Coronary artery (tissue), 2 donors: ENCODE data around the gene CPO.

Source experiments
- DNase-seq: peaks from one replicate; pipeline ENCODE4 v3.0.0-alpha.2; 2017; ENCODE audit warnings: low spot score
- H3K27ac ChIP-seq, 2 donors: fragments of 200-600 bp; sonication (generic); one replicate each; pipeline ENCODE4 v1.5.1; 2016 to 2019
- H3K4me3 ChIP-seq: fragments of 200-600 bp; sonication (generic); 2 replicates; pipeline ENCODE4 v1.5.1; 2016; ENCODE audit warnings: mild to moderate bottlenecking, moderate library complexity
- TF ChIP-seq, protein P1 (sequence below): fragments of 200-600 bp; sonication (generic); IDR thresholded peaks from one replicate; pipeline ENCODE4 v1.5.1; 2019; ENCODE audit warnings: antibody characterized with exemption

CPO gene

DNA sequence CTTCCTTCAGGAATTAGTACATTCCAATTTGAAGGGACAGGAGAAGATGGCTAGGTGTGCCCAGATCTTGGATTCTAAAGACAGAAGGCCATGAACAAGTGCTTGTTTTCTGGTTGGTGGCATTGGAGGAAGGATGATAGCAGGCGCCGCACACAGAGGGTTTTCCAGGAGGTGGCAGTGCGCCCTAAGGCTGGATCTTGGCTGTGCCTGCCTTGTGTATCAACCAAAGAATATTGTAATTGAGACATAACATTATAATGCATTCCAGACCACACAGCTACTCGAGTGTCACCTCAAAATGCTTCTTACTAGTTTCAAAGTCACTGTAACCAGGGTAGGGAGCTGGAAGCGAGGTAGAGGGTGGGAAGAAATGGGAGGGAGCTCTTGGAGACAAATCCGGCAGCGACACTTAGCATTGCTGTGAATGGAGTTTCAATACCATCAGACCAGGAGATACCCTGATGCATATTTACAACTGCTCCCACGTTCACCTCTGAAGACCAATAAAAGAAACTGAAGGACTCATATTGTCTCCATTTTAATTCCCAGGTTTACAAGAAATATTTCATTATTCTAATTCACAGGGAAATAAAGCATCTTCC, 42.5 kb downstream of the CPO start:
- Histone ChIP-seq H3K4me3 (no peak overlapping the region), H3K27ac (no peak overlapping the region)
- TF ChIP-seq, protein P1, sequence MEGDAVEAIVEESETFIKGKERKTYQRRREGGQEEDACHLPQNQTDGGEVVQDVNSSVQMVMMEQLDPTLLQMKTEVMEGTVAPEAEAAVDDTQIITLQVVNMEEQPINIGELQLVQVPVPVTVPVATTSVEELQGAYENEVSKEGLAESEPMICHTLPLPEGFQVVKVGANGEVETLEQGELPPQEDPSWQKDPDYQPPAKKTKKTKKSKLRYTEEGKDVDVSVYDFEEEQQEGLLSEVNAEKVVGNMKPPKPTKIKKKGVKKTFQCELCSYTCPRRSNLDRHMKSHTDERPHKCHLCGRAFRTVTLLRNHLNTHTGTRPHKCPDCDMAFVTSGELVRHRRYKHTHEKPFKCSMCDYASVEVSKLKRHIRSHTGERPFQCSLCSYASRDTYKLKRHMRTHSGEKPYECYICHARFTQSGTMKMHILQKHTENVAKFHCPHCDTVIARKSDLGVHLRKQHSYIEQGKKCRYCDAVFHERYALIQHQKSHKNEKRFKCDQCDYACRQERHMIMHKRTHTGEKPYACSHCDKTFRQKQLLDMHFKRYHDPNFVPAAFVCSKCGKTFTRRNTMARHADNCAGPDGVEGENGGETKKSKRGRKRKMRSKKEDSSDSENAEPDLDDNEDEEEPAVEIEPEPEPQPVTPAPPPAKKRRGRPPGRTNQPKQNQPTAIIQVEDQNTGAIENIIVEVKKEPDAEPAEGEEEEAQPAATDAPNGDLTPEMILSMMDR, result peak; percentile 80
- peak; percentile 84 for DNase-seq

DNA sequence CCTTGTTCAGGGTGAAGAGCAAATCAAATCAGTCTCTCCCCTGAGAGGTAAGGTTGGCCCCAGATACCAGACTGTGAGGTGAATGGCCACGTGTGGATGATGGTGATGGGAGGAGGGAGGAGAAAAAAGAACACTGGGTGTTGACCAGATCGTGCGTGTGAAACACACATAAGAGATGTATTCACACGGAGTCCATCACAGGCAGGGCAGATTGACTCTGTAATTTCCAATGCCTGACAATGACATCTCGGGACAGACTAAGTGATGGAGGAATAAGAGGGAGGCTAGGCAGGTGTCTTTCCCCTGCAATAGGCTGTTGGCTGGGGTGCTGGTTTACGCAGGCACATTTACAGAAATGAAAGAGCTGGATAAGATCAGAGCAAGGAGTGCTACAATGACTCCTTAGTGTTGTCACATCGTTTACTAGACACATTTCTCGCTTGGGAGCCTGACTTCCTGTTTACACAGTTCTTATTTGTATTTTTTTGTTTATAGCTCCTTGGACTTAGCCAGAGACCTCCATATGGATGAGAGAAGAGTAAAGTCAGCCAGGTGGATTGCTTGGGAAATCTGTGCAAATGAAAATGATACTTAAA, 43.1 kb downstream of the CPO start:
- no peak overlapping the region for H3K27ac ChIP-seq
- H3K4me3 ChIP-seq, result no peak overlapping the region
- TF ChIP-seq, protein P1, result no peak
- DNase-seq, result no peak

DNA sequence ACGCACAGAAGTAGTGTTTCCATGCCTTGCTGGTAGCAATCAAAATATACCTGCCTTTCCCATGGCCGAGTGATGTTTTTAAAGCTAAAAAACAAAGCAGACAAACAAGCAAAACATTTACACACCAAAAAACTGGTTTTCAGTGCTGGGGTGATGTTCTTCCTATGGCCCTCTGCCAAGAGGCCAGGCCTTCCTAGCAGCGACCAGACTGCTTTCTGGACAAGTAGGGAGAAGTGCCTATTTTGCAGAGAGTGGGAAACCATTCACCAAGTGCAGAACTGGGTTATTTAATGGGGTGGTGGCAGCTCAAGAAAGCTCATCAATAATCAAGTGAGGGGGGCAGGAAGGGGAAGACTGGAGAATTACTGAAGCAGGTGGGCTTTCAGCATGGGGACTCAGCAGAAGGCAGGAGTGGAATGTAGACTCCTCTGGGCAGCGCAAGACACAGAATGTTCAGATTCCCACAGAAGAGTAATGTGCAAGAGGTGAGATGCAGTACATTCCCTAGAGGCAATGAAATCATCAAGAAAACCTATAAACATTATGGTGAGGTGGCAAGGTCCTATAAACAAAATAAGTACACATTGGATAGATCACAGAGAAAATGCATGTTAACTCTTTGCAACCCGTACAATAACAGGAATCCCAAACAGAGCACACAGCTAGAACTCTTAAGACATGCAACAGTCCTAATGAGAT, 44.0 kb downstream of the CPO start:
- H3K27ac ChIP-seq, result no peak overlapping the region

DNA sequence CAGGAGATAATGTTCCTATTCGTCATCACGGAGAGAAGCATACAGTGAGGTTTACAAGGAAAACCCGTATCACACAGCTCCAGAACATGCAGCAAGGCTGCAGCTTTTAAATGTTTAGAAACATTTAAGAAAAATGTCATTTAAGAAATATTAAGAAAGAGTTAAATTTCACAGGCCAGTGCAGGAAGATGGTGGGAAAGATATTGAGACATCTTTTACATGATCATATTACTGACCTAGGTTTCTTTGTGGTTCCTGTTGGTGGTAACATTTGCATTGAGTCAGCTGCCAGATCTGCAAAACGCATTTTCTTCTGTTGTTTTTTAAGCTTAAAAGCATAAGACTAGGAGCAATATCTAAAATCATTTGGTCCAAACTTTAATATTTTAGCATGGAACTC, 44.9 kb downstream of the CPO start:
- TF ChIP-seq, protein P1, result no peak
- Histone ChIP-seq H3K27ac (no peak overlapping the region), H3K4me3 (no peak overlapping the region)
- DNase-seq, result no peak

More for the DNA sequence above, 44.0 kb downstream of the CPO start:
- DNase-seq, result no peak
- TF ChIP-seq, protein P1, result no peak
- H3K4me3 ChIP-seq, result no peak overlapping the region

DNA sequence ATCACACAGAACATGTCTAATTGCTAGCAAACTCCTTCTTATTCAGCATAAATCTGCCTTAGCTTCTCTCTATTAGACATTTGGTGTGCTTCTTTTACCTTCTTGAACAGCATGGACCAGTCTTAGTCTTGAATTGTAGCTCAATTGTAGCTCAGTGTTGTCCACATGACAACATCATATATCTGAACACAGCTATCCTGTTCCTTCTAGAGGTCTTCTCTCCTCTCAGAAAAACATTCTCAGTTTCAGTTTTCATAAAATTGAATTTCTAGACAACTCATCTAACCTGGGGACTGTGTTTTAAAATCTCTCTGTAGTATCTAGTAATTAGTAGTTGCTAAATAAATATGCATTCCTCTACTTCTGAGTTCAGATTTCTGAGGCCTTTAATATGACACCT, 47.6 kb downstream of the CPO start:
- TF ChIP-seq, protein P1, result no peak
- no peak overlapping the region for H3K27ac ChIP-seq
- no peak overlapping the region for H3K4me3 ChIP-seq
- no peak for DNase-seq

DNA sequence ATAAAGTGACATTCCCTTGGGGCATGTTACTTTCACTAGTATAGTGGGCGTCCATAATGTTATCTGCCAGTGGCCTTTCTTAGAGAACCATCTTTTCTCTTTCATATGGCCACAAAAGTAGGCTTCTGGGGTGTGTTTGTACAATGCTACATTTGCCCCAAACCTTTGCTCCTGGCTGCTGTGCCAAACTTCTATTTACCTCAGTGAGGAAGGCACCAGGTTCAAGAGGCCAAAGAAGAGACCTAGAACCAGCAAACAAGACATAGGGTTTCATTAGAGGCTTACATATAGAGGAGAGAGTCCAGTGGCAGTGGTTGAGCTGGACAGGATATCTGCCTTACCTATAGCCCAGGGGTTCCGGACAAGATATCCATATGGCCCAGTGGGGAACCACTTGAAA, 48.5 kb downstream of the CPO start:
- DNase-seq, result no peak
- no peak overlapping the region for H3K4me3 ChIP-seq
- TF ChIP-seq, protein P1, result no peak
- no peak overlapping the region for H3K27ac ChIP-seq

DNA sequence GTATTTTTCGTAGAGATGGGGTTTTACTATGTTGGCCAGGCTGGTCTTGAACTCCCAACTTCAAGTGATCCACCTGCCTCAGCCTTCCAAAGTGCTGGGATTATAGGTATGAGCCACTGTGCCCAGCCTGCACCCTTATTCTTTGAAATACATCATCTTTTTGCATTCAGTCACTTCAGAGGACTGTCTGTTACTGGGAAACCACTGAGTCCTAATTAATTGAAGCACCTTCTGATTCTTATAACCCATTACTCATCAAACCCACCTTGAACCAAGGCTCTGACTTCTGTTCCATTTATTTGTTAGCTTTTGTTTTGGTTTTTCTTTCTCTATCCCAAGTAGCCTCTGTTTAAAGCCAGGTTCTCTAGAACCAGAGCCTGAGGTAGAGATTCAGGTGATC, 49.6 kb downstream of the CPO start:
- Histone ChIP-seq H3K27ac (no peak overlapping the region), H3K4me3 (no peak overlapping the region)
- TF ChIP-seq, protein P1, result no peak
- no peak for DNase-seq
